Stimulated activated CD4-positive, alpha-beta T cell treated with anti-CD3 and anti-CD28 coated beads, TNF-alpha, amount 100 ng/mL, for 48 hours (primary cell): ENCODE data around the gene UBE2U.

Source experiments
- DNase-seq, 3 donors: peaks; one replicate each; pipeline ENCODE4 v3.0.0-alpha.2; 2020; ENCODE audit warnings: low read depth in 3 of 3

The UBE2U gene

DNA sequence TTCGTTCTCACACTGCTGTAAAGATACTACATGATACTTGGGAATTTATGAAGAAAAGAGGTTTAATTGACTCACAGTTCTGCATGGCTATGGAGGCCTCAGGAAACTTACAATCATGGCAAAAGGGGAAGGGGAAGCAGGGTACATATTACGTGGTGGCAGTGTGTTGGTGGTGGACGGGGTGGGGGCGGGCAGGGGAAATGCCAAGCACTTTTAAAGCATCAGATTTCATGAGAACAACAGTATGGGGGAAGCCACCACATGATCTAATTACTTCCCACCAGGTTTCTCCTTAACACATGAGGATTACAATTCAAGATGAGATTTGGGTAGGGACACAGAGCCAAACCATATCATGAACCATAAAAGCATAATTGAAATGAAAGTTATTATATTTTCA lies 88.5 kb downstream of the UBE2U start:
- no peak for DNase-seq

DNA sequence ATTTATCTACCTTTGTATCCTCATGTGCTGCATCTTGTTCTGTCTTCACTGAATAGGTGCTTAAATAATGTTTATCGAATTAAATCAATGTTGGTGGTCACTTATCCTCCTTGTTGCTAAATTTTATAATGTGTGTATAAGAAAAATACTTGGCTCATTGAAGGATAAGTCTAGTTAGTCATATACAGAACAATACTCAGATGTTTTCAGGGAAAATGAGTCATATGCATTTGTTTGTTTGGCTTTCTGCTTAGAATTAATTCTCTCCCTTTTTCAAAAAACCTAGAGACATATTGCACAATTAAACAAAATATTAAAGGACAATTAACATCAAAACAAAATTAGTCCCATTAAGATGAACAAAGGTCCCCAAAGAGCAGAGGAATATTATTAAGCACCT lies 89.0 kb downstream of the UBE2U start:
- no peak for DNase-seq

DNA sequence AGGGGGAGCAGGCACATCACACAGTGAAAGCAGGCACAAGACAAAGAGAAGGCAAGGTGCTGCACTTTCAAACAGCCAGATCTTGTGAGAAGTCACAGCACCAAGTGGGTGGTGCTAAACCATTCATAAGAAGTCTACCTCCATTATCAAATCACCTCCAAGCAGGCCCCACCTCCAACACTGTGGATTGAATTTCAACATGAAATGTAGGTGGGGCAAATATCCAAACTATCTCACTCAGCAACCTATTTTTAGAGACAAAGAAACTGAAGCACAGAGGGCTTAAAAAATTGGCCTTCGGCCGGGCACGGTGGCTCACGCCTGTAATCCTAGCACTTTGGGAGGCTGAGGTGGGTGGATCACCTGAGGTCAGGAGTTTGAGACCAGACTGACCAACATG lies 90.4 kb downstream of the UBE2U start:
- no peak for DNase-seq

DNA sequence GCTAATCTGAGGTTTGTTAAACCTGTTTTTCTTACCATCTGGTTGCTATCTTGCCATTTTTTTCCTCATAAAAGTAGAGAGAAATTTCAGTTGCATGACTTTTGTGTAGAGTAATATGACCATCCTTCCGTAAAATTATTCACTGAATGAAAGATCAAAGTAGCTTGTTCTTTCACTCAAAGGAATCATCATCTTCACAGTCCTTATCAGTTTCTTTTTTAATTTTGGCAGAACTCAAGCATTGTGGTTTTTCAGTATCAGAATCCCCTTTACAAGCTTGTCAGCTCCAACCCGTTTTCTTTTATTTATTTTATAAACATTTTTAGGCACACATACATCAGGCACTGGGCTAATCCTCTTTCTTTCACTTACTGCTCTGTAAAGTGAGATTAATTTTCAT lies 91.7 kb downstream of the UBE2U start:
- DNase-seq: no peak

DNA sequence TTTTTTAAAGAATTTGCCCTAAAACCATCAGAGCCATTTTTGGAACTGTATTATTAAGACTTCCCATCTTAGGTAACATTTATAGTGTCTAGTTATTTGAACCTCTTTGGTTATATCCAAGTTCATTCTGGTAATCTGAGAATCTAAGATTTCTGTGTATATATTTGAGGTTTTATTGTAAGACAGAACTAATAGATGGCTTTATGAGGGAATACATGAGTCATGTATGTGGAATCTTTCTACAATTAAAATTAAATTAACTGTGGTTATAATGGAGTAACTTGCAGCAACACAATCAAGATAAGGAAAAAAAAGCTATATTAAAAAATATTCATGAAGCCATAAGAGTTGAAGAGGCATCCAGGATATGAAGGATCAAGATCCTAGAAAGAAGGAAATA lies 92.1 kb downstream of the UBE2U start:
- no peak for DNase-seq

DNA sequence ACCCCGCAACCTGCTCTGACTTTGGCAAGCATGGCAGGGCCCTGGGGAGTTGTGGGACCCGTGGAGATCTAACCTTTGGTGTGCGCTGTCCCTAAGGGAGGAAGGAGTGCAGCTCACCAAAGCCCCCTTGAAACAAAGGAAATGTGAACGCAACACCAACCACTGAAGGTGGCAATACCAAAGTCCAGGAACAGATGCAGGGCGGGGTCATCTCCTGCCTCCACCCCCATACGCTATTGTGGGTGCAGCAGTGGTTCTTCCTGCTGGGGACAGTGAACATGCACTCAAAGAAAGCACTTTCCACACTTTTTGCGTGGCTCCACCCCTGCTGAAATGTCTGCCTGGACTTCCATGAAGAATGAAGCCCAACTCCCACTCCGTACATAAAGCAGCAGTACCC lies 93.0 kb downstream of the UBE2U start:
- DNase-seq: no peak

DNA sequence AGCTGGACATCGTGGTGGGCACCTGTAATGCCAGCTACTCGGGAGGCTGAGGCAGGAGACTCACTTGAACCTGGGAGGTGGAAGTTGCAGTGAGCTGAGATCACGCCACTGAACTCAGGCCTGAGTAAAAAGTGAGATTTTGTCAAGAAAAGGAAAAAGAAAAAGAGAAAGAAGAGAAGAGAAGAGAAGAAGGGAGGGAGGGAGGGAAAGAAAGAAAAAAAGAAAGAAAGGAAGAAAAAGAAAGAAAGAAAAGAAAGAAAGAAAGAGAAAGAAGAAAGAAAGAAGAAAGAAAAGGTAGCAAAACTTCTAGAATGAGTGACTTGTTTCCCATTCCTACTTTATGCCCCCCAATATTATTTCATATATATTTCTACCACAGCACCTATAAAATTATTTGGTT lies 98.8 kb downstream of the UBE2U start:
- DNase-seq: no peak

DNA sequence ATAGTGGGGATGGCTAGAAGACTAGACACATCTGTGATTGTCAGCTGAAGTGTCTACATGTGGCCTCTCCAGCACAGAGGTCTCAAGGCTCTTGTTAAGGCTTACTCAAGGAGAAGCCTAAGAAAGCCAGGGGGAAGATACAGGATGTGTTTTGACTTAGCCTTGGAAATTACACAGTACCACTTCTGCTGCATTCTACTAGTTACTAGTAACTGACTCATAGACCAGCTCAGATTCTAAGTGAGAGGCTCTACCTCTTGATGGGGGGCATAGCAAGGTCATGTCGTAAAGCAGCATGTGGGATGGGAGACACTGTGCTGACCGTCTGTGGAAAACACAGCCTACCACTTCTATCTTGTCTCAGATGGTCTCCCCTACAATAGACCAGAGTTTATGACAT lies 99.5 kb downstream of the UBE2U start:
- DNase-seq: no peak

DNA sequence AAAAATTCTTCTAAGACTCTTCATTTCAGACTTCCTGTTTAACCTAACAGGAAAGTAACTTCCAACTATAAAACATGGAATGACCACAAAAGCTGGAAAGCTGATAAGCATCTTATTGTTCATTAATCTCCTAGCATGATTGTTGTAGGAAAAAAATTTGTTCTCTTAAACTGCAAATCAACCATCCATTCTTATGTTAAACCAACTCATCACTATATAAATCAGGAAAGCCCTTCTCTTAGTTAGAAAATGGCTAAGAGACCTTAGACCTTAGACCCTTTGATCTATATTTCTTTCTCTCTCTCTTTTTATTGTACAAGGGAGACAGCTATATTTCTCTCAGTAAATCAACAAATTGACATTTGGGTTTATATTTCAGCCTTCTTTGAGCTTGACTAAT lies 101.4 kb downstream of the UBE2U start:
- no peak for DNase-seq

DNA sequence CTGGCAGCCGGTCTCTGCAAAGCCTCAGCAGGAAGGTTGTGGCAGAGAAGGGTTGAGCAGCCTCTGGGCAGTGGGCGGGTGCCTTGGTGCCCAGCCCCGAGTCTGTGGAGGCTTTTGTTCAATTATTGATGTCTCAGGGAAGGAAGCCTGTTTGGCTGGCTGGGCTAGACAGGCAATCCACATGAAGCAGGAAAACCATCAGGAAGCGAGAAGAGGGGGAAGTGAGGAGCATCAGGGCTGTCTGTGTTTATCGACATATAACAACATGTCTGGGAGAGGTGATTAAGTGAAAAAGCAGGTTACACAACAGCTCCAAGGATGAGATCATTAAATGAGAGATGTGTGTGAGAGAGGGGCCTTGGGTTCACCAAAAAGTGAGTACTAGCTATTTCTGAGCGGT lies 105.4 kb downstream of the UBE2U start:
- no peak for DNase-seq

DNA sequence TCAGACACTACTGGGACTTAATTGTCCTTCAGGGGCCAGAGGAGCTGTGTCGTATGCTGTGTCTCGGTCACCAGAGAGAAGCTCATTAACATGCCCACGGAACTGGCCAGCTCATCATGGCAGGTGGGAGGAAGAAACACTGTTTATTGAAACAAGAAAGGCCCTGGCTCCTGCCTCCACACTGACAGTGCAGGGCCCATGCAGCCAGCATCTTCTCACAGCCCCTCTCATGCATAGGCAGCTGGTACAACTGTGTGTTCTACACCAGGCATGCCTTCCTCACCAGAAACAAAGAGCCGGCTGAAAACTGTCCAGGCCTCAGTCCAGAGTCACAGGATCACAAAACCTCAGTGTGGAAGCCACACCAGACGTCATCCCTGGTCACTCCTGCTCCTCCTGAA lies 106.0 kb downstream of the UBE2U start:
- no peak for DNase-seq

DNA sequence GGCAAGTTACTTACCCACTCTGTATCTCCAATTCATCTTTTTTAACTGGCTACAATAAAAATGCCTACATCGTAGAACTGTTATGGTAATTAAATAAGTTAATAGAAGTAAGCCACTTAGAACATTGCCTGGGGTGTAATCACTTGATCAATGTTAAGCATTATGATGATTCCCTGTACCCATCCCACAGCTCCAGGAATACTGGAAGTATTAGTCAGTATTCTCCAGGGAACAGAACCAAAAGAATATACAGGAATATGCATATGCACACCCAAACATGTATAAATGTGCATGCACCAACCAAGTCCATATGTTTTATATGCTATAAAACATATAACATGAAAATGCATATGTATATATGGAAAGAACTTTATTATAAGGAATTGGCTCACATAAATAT lies 107.3 kb downstream of the UBE2U start:
- no peak for DNase-seq

DNA sequence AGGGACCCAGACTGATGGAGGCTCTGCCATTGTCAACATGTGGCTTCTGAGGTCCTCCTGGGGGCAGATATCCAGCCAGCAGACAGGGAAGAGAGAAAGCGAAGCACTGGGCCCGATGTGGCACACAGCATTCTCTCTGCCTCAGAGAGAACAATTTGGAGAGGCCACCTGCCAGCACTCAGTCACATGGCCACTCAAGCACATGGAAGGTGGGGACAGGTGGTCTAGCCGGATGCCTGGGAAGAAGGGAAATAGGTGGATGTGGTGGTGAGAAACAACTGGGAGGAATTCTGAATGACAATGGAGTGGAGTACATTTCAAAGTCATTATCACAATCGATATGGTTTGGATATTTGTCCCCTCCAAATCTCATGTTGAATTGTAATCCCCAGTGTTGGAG lies 109.0 kb downstream of the UBE2U start:
- no peak for DNase-seq

DNA sequence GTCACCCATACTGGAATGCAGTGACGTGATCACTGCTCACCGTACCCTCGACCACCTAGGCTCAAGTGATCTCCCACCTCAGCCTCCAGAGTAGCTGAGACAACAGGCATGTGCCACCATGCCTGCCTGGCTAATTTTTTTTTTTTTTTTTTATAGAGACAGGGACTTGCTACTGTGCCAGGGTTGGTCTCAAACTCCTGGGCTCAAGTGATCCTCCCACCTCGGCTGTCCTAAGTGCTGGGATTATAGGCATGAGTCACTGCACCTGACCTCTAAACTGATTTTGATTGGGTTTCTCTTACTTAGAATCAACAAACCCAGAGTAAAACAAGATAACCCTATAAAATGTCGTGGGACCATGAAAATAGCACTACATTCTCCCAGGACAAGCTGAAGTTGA lies 112.0 kb downstream of the UBE2U start:
- no peak for DNase-seq
